Femur (tissue), 1 donor: Measurements from ENCODE around the gene PLEKHG2.
"Not testable (repeated sequence)": the region's sequence is repeated elsewhere in the genome, so short reads cannot be mapped to it uniquely, and the experiment has no call there.

Experiments
- DNase-seq: peaks from one replicate; pipeline ENCODE4 v3.0.0-alpha.2; 2017

Gene PLEKHG2

DNA sequence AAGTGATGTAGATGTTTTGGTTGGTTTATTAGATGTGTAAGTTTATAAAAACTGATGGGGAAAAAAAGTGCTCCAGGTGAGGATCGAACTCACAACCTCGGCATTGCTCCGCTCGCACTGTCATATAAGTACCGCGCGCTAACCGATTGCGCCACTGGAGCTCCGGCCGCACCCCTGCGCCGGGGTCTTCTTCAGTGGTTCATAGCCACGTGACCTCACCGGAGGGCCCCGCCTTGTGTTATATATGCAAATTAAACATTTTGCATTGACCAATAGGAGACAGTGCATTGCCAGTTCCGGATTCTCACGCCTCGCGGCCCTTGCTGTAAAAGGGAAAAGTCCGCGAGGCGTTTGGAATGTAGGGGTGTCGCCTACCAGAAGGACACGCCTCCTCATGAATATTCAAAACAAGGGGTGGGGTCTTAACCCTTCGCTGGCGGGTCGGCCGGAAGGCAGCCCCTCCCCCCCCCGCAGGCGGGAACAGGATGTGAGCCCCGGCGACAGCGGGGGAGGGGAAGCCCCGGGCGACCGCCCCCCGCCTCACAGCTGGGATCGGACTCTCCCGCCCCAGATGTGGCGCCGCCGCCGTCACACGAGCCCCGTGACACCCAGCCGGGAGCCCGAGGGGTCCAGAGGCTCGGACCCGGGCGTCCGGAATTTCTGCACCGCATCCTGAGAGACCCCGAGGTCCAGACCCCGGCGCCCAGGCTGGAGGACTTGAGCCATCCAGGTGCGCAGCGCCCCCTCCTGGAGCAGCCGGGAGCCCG, at the start of gene PLEKHG2:
Gene PLEKHG2, plus strand, starts transcription at position 570 of the 767 bp plus-strand sequence. CDS start 1,418 bp downstream, outside the sequence.
- DNase-seq: peak; percentile 99

DNA sequence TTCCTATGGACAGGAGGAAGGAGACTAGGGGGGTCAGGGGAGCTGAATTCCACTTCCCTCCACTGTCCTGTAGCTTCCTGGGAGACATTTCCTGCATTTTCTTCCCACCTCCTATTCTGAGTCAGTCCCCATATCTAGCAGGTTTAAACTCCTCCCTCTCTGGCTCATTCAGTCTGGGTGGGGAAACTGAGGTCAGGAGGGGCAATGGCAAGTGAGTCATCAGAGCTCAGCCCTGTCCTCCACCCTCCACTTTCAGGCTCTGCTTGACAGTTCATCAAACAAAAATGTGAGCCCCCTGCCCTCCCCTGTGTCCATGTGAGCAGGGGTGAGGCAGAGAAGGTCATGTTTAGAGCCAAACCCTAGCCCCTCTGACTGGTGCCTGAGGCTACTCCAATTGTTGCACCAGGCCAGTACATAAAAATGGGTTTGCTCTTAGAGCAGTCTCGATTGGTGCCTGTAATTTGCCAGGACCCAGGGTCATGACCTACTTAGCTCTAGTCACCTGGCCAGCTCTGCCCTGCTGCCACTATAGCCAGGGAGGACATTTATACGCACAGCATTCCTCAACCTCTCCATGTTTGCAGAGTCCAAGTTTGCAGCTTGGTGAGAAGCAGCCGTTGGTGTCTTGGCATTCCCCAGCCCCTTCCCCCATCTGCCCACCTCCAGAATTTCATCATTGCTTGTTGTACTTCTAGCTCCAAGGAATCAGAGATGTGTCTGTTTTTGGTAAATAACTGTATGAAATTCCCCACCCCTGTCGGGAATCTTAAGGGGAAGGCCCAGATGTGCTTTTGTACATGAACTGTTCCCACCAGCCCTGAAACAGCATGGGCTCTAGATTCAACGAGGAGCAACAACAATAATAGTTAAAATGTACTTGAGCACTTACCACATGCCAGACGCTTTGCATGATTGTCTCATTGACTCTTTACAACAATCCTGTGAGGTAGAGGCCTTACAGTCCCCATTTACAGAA, 49.5 kb upstream of the PLEKHG2 start:
- no peak for DNase-seq

- DNase-seq: peak; percentile 69
Measured at GRCh38 chr19:39363901-39364457, 48.5 kb upstream of the PLEKHG2 start.

- no peak for DNase-seq
Measured at GRCh38 chr19:39365531-39365930, 46.9 kb upstream of the PLEKHG2 start.

DNA sequence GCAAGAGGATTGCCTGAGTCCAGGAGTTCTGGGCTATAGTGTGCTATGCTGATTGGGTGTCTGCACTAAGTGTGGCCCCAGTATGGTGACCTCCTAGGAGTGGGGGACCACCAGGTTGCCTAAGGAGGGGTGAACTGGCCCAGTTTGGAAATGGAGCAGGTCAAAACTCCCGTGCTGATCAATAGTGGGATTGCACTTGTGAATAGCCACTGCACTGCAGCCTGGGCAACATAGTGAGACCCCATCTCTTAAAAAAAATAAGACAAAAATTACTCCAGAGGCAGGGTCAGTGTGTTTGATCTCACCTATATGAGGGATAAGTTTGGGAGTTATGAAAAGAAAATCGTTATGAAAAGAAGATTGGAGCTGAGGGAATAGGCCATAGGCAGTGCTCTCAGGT, 43.3 kb upstream of the PLEKHG2 start:
- no peak for DNase-seq

DNA sequence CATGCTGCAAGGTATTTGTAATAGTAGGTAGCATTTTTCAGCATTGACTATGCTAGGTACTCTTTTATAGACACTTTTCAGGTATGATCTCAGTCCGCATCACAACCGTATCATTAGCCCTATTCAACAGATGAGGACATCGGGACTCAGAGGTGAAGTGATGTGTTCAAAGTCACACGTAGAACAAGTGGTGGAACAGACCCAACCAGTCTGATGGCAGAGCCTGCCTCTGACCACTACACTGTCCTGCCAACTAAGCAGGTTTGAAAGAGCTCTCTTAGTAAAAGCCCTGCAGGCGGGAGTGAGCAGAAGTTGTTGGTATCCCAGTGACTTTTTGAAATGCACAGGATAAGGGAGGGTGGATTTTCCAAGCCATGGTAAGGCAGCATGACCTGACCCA, 41.7 kb upstream of the PLEKHG2 start:
- DNase-seq: no peak

GRCh38 chr19:39372047-39372802, 40.2 kb upstream of the PLEKHG2 start:
- DNase-seq: peak; percentile 93

DNA sequence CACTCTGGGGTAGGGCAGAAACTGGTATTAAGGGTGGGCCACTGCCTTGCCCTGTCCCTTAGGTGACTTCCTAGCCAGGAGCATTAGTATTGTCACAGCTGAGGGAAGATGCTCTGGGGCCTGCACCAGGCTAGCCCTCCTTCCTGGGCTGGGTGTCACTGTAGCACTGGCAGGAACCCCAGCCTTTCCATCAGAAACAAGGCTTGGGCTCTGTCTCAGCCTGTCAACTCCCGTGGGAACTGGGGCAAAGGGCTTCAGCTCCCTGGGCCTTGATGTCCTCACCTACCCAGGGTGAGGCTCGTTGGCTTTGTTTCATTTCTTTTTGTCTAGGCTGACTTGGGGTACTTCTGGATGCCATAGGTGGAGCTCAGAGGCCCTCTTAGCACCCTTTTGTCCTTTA, 39.5 kb upstream of the PLEKHG2 start:
- no peak for DNase-seq

DNA sequence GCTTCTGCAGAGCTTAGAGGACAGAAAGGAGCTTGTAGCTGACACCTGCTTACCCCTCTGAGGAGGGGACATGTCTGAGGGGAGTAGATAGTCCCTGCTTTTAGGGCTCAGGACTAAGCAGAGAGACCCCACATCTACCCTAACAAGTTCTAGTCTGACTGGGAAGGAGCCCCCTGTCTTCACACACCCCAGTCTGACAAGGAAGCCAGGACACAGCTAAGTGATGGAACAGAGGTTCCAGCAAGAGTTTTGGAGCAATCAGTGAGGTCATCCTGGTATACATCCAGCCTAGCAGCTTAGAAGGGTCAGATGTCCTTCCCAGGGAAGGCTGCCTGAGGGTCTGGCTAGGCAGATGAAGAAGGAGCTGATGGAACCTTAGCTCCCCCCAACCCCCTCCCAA, 36.5 kb upstream of the PLEKHG2 start:
- DNase-seq: no peak

DNA sequence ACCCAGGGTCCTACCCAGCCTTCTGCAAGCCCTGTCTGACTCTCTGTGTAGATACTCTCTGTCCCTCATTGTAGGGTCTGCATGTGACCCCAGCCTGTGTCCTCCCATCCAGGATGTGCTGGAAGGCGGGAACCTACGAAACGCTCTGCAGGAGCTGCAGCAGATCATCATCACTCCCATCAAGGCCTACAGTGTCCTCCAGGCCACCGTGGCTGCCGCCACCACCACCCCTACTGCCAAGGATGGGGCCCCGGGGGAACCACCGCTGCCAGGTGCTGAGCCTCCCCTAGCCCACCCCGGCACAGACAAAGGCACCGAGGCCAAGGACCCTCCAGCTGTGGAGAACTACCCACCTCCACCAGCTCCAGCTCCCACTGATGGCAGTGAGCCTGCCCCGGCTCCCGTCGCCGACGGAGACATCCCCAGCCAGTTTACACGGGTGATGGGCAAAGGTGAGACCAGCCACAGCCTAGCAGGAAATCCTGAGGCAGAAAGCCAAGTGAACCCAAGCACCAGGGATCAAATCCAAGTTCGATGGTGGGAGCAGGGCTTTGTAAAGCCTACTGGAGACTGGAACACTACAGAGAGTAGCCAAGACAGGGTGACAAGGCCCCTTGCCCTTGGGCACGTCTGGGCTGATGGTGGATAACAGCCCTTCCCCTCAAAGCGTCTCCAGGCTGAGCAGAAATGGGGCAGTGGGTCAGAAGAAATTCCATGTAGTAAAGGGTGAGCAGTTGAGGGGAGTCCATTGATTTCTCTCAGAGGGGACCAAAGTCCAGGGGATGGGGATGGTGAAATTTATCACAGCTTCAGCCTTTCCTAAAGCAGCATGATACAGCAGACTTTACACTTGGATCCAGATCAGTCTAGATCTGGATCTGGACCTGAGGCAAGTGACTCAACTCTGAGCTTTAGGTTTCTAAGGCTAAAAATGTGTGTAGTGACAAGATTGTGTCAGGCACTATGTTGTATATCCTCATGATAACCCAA, 34.8 kb upstream of the PLEKHG2 start:
- DNase-seq: no peak

DNA sequence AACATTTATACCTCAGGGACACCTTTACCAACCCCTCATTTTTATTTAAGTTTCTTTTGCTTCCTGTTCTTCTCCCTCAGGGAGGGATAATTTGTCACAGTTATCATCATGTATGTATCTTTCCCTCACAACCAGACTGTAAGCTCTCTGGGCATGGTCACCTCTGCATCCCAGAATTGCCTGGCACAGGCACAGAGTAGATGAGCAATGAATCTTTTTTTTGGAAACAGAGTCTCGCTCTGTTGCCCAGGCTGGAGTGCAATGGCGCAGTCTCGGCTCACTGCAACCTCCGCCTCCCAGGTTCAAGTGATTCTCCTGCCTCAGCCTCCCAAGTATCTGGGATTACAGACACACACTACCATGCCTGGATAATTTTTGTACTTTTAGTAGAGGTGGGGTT, 33.1 kb upstream of the PLEKHG2 start:
- DNase-seq: not testable (repeated sequence)

- DNase-seq: no peak
Measured at GRCh38 chr19:39379865-39380396, 32.5 kb upstream of the PLEKHG2 start.

- no peak for DNase-seq
Measured at GRCh38 chr19:39380521-39381502, 31.7 kb upstream of the PLEKHG2 start.

- no peak for DNase-seq
Measured at GRCh38 chr19:39381910-39382611, 30.4 kb upstream of the PLEKHG2 start.

DNA sequence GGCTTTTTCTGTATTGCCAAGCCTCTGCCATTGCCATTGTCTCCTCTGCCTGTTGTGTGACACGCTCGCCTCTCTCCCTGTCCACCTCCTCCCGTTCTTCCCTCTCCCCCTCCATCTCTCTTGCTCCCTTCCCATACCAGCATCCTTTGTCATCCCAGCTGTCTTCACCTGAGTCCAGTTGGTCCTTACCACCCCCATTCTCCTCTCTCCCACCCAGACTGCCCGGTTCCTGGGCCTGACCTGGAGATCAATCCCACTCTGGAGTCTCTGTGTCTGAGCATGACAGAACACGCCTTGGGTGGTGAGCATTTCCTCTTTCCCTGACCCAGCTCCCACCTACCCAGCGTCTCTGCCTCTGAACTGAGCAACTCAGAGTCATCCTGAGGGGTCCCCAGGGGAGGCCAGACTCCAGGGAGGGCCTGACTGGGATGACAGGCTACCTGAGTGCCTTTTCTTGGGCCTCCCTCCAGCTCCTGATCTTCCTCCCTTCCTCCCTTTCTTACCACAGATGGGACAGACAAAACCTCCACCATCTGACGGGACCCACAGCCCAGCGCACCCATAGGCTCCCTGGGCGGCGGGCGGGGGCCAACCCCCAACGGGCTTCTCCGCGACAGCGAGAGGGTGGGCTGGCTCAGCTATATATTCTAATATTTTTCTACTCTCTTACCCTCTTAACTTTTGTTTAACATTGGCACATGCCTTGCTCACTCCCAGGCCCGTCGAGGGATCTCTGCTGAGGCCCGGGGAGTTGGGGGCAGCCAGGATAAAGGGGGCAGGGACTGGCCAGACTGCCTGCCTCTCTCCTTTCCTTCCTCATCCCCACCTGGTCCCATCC, 29.3 kb upstream of the PLEKHG2 start:
- no peak for DNase-seq

GRCh38 chr19:39384839-39385568, 27.5 kb upstream of the PLEKHG2 start:
- DNase-seq: no peak

DNA sequence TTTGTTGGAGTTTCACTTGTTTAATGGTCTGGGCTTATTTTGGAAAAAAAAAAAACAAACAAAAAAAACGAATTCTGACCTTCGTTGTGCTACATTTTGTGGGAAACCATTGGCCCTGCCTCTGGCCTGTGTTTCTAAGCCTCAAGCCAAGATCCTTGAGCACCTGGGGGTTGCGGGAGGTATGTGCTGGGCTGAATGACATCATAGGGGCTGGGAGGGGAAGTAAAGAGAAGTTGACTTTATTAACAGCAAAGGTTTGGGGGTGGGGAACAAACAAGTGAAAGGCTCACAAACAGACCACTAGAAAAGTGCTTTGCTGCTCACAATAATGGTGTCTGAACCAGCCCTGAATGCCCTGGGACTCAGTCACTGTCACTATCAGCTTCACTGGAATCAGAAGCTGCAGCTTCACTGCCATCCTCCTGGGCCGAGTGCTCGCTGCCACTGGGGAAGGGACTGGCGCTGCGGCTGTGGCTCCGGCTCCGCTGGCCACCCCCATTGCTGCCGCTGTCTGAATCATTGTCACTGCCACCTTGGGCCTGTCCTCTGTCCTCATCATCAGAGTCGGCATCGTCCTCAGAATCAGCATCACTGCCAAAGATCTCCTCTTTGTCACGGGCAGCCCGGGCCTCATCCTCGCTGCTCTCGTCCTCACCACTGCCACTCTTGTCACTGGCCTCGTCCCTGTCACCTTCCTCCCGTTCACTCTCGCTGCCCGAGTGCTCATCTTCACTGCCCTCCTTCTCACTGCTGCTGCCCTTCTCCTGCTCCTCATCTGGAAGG, 26.6 kb upstream of the PLEKHG2 start:
- no peak for DNase-seq
